Epithelial cell of proximal tubule (primary cell): ENCODE measurements around the gene GFI1. TPM values are rescaled to one million over a fixed set of nuclear protein-coding genes. Genes with fewer than 3 reads are reported as not detected.

Experiments used
- DNase-seq: peaks from one replicate; pipeline ENCODE4 v3.0.0-alpha.2; 2011; ENCODE audit warnings: low read depth
- H3K4me3 ChIP-seq: 2 replicates; pipeline ENCODE4 v1.5.1; 2011; ENCODE audit warnings: low read depth, mild to moderate bottlenecking, low read length
- total RNA-seq: library from RNA; depleted of rRNA; stranded (reverse); fragments of >200 nt; gene quantifications from 2 replicates; pipeline ENCODE4 v1.2.3, GENCODE V29; 2015
- TF ChIP-seq, protein P1 (sequence below): conservative IDR thresholded peaks from 2 replicates; pipeline ENCODE4 v1.5.1; 2012; ENCODE audit warnings: low read depth, mild to moderate bottlenecking, low read length

Gene GFI1
- total RNA-seq, 1 donor from 2014 or later, result 0.12 TPM

DNA sequence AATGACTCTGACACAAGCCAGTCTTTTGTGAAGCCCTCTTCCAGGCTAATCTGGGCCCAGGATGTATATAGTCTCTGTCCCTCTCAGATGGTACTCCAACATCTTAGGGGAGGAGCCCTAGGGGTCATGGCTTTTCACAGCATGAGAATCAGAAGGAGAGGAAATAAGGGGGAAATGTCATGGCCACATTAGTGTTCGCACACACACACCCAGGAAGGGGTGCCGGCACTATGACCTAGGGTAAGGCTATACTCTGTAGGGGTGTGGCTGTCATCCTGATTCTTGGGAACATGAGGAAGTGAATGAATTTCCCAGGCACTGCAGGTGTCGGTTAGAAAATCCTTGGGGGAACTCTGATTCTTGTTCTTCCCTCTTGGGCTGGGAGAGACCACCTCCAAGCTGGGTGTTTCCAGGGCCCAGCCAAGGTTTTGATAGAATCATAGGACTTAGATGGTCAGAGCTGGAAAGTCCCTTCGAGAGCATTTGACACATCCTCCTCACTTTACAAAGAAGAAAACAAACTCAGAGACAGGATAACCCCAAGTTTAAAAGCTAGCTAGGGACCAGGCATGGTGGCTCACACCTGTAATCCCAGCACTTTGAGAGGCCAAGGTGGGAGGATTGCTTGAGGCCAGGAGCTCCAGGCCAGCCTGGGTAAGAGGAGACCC is 22.0 kb downstream of the GFI1 start:
- TF ChIP-seq, protein P1, sequence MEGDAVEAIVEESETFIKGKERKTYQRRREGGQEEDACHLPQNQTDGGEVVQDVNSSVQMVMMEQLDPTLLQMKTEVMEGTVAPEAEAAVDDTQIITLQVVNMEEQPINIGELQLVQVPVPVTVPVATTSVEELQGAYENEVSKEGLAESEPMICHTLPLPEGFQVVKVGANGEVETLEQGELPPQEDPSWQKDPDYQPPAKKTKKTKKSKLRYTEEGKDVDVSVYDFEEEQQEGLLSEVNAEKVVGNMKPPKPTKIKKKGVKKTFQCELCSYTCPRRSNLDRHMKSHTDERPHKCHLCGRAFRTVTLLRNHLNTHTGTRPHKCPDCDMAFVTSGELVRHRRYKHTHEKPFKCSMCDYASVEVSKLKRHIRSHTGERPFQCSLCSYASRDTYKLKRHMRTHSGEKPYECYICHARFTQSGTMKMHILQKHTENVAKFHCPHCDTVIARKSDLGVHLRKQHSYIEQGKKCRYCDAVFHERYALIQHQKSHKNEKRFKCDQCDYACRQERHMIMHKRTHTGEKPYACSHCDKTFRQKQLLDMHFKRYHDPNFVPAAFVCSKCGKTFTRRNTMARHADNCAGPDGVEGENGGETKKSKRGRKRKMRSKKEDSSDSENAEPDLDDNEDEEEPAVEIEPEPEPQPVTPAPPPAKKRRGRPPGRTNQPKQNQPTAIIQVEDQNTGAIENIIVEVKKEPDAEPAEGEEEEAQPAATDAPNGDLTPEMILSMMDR, result no peak
- no peak for DNase-seq
- no peak overlapping the region for H3K4me3 ChIP-seq

DNA sequence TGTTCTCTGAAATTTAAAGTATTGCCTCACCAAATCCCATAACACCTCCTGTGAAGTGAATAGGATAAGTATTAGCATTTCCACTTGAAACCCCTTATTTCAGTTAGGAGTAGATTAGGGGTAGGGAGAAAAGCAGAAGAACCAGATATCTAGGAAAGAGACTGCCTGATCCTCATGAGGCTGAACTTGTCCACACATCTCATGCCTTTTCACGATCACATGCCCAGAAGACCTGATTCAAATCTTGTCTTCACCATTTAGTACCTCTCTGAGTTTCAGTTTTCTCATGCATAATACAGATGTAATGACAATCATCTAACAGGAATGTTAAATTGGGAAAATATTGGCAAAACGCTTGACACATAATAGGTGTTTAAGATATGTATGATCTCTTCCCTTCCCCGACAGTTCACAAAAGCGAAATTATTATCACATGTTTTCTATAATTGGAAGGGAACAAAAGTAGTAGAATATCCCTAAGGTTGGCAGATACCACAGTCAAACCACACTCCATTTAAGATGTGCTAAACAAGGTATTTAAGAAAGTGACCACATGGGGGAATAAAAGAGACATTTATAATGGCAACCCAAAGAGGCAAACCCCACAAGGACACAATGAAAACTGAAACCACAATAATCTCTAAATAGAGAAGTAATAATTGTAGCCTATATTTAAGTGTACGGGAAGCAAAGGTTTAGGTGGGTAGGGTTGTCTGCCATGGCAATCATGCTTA is 25.2 kb downstream of the GFI1 start:
- DNase-seq, result no peak
- H3K4me3 ChIP-seq, result no peak overlapping the region
- TF ChIP-seq, protein P1, result no peak

DNA sequence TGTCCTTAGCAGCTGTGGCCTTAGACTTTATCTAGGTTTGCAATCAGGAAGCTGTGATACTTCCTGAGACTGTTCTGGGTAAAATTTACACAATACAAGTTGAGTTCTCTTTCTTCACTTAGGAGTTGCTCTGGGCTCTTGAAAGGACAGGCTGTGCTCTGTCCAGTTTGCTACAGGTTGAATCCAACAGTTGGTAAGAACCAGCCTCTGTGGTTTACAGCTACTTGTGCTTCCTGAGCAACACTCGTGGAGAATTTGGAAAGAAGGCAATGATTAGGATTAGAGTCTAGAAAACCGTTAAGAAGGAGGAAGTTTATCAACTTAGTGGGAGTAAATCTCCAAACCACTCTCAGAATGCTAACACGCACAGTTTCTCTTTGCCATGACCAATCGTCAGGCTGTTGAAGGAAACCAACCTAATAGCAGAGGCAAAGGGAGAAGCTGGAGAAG is 26.8 kb downstream of the GFI1 start:
- H3K4me3 ChIP-seq, result no peak overlapping the region
- DNase-seq, result no peak
- TF ChIP-seq, protein P1, result no peak

DNA sequence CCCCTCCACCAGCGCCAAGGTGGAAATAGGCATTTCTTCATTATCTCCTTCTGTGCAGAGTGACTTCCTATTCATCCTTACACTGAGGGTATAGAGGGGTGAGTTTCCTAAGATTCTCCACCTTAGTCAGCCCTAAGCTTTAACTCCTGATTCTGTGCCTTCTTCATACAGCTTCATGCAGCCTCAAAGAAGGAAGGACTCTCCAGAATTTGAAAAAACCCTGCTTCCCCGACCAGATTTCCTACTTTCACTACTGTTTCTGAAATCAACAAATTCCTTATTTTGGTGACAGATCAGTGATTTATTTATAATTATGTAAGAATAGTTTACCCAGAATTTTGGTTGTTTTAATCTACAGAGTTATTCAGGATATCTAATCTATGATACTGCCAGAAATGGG is 28.6 kb downstream of the GFI1 start:
- no peak for DNase-seq
- no peak overlapping the region for H3K4me3 ChIP-seq
- TF ChIP-seq, protein P1, result no peak

DNA sequence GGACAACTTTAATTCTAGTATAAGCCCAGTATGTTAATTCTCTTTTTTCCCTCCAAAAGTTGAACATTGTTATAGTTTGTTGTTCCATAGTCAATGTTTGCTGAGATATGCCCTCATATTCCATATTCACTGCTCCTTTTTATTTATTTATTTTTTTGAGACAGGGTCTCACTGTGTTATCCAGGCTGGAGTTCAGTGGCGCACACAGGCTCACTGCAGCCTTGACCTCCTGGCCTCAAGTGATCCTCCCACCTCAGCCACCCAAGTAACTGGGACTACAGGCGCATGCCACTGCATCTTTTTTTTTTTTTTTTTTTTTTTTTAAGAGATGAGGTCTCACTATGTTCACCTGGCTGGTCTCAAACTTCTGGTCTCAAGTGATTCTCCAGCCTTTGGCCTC is 38.7 kb downstream of the GFI1 start:
- H3K4me3 ChIP-seq, result no peak overlapping the region
- DNase-seq, result no peak
- TF ChIP-seq, protein P1, result no peak

DNA sequence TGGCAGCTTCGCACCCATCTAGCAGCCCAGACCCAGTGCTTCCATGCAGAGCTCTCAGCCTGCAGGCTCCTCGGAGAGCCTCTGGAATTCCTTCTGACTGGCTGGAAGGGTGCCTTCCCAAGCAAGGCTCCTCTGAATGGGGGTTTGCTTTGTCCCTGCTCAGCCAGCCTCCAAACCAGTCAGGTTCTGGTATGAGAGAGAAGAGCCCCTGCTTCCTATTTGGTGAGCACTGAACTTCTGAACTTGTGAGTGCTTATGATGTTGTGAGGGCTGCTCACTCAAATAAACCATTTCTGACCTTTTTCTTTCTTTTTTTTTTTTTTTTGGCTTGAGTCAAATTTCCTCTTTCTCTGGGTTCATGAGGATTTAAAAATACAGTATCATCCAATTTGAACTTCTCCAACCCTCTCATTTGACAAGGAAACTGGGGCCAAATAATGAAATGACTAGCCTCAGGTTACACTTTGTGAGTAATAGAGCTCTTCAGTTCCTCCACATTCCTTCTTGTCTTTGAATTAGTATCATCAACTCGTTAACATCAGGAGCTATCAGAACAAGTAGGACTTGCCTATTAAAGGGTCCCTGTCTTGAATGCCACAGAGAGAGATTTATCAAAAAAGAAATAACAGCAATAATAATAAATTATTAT is 39.6 kb downstream of the GFI1 start:
- H3K4me3 ChIP-seq, result no peak overlapping the region
- TF ChIP-seq, protein P1, result no peak
- no peak for DNase-seq
